CD4-positive, alpha-beta T cell treated with Interferon gamma for 1 hour (primary cell): ENCODE measurements around the gene SMIM1.

Source experiments
- DNase-seq: peaks from one replicate; pipeline ENCODE4 v3.0.0-alpha.2; 2020

The SMIM1 gene

GRCh38 chr1:3759796-3760195 is 12.8 kb upstream of the SMIM1 start:
- no peak for DNase-seq

- no peak for DNase-seq
Measured at GRCh38 chr1:3761296-3762010, 11.1 kb upstream of the SMIM1 start.

GRCh38 chr1:3762151-3762872 is 10.2 kb upstream of the SMIM1 start:
- DNase-seq: no peak

GRCh38 chr1:3762873-3763228 is 9.7 kb upstream of the SMIM1 start:
- DNase-seq: no peak

- DNase-seq: no peak
Measured at GRCh38 chr1:3763351-3764125, 9.0 kb upstream of the SMIM1 start.

- no peak for DNase-seq
Measured at GRCh38 chr1:3767328-3767925, 5.1 kb upstream of the SMIM1 start.

GRCh38 chr1:3768811-3769390 is 3.6 kb upstream of the SMIM1 start:
- DNase-seq: no peak

- no peak for DNase-seq
Measured at GRCh38 chr1:3770047-3770765, 2.3 kb upstream of the SMIM1 start.

GRCh38 chr1:3771108-3772026 is 1.2 kb upstream of the SMIM1 start:
- no peak for DNase-seq

- peak; percentile 93 for DNase-seq
Measured at GRCh38 chr1:3772027-3772714, 378 bp upstream of the SMIM1 start.

- DNase-seq: no peak
Measured at GRCh38 chr1:3773572-3774275, 1.2 kb downstream of the SMIM1 start.

- DNase-seq: no peak
Measured at GRCh38 chr1:3774276-3774945, 1.9 kb downstream of the SMIM1 start.

GRCh38 chr1:3774946-3775489 is 2.5 kb downstream of the SMIM1 start:
- DNase-seq: no peak

GRCh38 chr1:3775490-3776230 is 3.1 kb downstream of the SMIM1 start:
- DNase-seq: peak; percentile 51

GRCh38 chr1:3776231-3776961 is 3.8 kb downstream of the SMIM1 start:
- DNase-seq: no peak

GRCh38 chr1:3777078-3777547 is 4.6 kb downstream of the SMIM1 start:
- no peak for DNase-seq
